Fibroblast of the aortic adventitia (primary cell): ENCODE results near the gene FARS2. TPM values are rescaled to one million over a fixed set of nuclear protein-coding genes. Genes with fewer than 3 reads are reported as not detected.

Experiments
- DNase-seq: peaks from one replicate; pipeline ENCODE4 v3.0.0-alpha.2; 2010; ENCODE audit warnings: low read depth
- H3K4me3 ChIP-seq: 2 replicates; pipeline ENCODE4 v1.5.1; 2011; ENCODE audit warnings: low read depth, mild to moderate bottlenecking, control low read depth, low read length, moderate library complexity
- CTCF ChIP-seq: IDR thresholded peaks from 2 replicates; pipeline ENCODE4 v1.5.1; 2011; ENCODE audit warnings: mild to moderate bottlenecking, low read length, control low read depth, inconsistent platforms; ENCODE audit not compliant: insufficient read depth
- total RNA-seq: library from RNA; depleted of rRNA; stranded (reverse); fragments of >200 nt; gene quantifications from 2 replicates; pipeline ENCODE4 v1.2.3, GENCODE V29; 2012; ENCODE audit warnings: low replicate concordance

The FARS2 gene
- total RNA-seq, 1 donor: 25.5 TPM

- DNase-seq: no peak
- no peak overlapping the region for H3K4me3 ChIP-seq
- no peak for TF ChIP-seq CTCF
Observed at GRCh38 chr6:5637714-5638113, 376.4 kb downstream of the FARS2 start.

GRCh38 chr6:5638666-5639065, 377.4 kb downstream of the FARS2 start:
- no peak for DNase-seq
- no peak overlapping the region for H3K4me3 ChIP-seq
- TF ChIP-seq CTCF: no peak

GRCh38 chr6:5639193-5639592, 377.9 kb downstream of the FARS2 start:
- TF ChIP-seq CTCF: no peak
- DNase-seq: no peak
- H3K4me3 ChIP-seq: no peak overlapping the region

GRCh38 chr6:5640614-5641013, 379.3 kb downstream of the FARS2 start:
- no peak for TF ChIP-seq CTCF
- DNase-seq: no peak
- H3K4me3 ChIP-seq: no peak overlapping the region

GRCh38 chr6:5644523-5645185, 383.3 kb downstream of the FARS2 start:
- DNase-seq: no peak

GRCh38 chr6:5645328-5646290, 384.3 kb downstream of the FARS2 start:
- no peak for DNase-seq
- no peak for TF ChIP-seq CTCF
- no peak overlapping the region for H3K4me3 ChIP-seq

More at GRCh38 chr6:5644523-5645185, 383.3 kb downstream of the FARS2 start:
- no peak for TF ChIP-seq CTCF
- H3K4me3 ChIP-seq: no peak overlapping the region
